GM18907 (cell line): ENCODE measurements around the gene ANKUB1.

Experiments
- ATAC-seq: cut with Tn5 transposase; IDR thresholded peaks from one replicate; pipeline ENCODE4 v1.9.1; 2021; ENCODE audit warnings: mild to moderate bottlenecking, moderate library complexity; ENCODE audit not compliant: unreplicated experiment

ANKUB1 gene

GRCh38 chr3:149810846-149811245 is 18.5 kb upstream of the ANKUB1 start:
- no peak for ATAC-seq

- no peak for ATAC-seq
Observed at GRCh38 chr3:149809699-149810098, 17.3 kb upstream of the ANKUB1 start.

DNA sequence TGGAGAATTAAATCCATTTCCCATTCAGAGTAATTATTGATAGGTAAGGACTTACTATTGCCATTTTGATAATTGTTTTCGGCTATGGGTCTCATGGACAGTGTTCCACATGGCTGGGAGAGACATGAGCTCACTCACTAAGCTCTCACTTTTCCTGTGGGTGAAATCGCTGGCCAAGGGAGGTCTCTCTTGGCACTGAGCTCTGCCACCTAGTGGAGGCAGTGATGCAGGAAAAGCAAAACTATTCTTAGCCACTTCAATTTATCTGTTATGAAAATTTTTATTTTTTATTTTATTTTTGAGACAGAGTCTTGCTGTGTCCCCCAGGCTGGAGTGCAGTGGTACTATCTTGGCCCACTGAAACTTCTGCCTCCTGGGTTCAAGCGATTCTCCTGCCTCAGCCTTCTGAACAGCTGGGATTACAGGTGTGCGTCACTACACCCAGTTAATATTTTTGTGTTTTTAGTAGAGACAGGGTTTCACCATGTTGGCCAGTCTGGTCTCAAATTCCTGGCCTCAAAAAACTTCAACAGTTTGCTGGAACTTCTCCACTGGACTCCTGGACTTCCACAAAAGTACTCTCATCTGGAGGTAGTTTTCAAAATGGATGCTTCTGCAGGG is 16.0 kb upstream of the ANKUB1 start:
- no peak for ATAC-seq

- ATAC-seq, result no peak
Observed at GRCh38 chr3:149806171-149806778, 13.9 kb upstream of the ANKUB1 start.

GRCh38 chr3:149801639-149802038 is 9.3 kb upstream of the ANKUB1 start:
- no peak for ATAC-seq

GRCh38 chr3:149801195-149801594 is 8.8 kb upstream of the ANKUB1 start:
- no peak for ATAC-seq

DNA sequence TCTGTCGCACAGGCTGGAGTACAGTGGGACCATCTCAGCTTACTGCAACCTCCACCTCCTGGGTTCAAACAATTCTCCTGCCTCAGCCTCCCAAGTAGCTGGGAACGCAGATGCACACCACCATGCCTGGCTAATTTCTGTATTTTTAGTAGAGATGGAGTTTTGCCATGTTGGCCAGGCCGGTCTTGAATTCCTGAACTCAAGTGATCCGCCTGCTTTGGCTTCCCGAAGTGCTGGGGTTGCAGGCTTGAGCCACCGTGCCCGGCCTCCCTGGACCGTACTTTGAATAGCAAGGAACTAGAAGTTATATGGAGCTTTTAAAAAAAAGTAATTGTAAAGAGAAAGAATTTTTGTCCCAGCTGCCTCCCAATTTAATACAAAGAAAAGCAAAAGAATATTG is 8.3 kb upstream of the ANKUB1 start:
- ATAC-seq, result no peak

GRCh38 chr3:149796026-149796425 is 3.7 kb upstream of the ANKUB1 start:
- ATAC-seq, result no peak

DNA sequence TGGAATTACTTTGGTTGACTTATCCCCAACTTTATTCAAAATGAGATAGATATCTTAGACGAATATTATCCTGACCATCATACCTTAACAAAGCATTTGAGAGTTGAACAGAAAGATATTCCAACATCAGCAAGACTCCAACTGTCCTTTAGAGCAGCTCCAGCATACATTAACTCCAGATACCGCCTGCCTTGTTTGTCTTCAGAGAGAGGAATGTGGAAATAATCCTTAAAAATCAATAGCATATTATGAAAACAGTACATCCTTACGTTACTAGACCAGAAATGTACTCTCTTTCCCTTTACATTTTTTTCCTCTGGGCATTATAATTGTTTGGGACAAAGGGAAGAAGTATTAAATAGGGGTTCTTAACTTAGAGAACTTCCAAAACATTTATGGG is 1.7 kb downstream of the ANKUB1 start:
- ATAC-seq, result no peak

DNA sequence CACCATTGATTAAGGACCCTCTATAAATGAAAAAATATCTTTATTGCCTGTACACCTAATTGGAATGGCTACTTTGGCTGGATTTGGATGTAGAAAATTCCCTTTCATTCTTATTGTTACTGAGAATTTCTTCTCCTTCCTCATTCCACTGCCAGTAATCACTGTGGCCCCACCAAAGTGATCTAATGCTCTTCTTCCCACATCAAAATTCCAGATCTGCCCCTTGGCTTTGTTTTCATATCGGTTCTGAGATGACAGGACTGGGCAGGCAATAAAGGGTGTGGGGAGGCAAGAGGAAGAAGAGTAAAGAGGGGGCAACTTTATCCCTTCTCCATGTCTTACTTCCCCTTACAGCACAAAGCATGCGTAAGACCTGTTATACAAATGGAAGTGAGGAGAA is 2.1 kb downstream of the ANKUB1 start:
- no peak for ATAC-seq

DNA sequence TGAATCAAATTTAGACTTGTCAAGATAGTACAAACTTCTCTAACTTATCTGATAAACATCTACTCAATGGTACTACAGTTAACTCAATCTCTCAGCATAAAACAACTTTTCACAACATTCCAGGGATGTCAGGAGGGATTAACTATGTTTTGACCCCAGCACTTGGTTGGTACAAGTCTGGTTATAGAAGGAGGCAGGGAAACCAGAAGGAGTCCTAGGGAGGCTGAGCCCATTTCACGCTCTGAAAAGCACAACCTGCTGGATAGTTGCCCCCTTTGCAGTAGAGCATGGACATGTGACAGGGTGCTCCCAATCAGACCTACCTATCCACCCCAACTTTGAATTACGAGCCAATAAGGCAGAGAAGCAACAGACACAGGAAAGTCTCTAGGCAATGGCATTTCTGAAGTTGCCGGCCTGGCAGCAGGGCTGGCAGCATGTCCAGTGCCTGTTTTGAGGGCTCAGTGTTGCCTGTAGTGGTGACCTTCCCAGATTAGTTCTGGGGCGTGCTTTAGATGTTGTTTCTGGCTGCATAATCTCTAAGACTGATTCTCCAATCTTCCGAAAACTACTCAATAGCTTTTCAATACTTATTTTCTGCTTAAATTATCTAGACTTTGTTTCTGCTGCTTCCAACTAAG is 8.2 kb downstream of the ANKUB1 start:
- no peak for ATAC-seq

DNA sequence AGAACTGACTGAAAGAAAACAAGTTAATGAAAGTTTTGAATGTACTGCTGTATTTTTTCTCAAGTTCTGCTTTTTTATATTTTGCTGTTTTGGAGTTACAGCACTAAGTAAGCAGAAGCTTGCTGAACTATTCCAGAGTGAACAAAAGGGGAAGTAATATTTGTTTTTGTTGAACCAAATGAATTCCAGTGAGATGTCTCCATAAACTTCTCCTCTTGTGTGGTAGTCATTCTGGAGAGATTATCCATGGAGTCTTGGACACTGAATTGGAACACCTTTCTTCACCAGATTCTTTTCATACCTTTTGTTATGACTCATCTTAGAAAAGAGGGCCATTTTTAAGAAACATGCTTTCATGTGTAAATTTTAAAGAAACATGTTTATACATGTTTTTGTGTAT is 8.8 kb downstream of the ANKUB1 start:
- ATAC-seq, result no peak

DNA sequence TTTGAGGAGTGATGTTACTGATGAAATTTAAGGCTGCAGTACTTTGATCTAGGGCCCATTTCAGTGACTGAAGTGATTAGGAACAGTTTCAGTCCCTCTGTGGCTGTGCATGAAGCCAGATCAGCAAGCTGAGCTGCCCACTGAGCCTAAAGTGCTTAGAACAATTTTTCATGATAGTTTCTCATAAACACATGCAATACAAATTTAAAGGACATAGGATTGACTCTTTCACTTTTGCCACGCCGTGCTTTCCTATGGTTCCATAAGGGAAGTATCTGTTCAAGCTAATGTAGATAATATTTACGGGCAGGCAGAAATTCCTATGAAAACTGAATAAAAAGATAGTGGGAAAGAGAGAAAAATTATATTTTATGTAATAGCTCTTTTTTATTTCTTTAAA is 10.6 kb downstream of the ANKUB1 start:
- ATAC-seq, result no peak

DNA sequence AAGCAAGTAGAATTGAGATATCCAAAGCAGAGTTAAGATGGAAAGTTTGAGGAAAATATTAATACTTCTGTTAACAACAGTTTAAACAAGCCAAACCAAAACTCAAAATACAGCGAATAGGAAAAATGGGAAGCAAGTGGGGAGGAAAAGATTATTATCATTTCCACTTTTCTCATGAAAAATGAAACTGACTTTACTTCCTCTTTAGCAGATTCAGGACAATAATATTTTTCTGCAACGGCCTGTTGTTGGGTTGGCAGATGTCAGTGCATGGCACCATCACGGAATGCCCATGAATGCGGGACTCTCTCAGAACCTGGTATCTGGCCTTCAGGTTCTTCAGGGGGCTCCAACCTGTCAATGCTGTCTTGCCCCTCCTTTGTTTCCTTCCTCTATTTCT is 11.1 kb downstream of the ANKUB1 start:
- ATAC-seq, result peak; percentile 49

DNA sequence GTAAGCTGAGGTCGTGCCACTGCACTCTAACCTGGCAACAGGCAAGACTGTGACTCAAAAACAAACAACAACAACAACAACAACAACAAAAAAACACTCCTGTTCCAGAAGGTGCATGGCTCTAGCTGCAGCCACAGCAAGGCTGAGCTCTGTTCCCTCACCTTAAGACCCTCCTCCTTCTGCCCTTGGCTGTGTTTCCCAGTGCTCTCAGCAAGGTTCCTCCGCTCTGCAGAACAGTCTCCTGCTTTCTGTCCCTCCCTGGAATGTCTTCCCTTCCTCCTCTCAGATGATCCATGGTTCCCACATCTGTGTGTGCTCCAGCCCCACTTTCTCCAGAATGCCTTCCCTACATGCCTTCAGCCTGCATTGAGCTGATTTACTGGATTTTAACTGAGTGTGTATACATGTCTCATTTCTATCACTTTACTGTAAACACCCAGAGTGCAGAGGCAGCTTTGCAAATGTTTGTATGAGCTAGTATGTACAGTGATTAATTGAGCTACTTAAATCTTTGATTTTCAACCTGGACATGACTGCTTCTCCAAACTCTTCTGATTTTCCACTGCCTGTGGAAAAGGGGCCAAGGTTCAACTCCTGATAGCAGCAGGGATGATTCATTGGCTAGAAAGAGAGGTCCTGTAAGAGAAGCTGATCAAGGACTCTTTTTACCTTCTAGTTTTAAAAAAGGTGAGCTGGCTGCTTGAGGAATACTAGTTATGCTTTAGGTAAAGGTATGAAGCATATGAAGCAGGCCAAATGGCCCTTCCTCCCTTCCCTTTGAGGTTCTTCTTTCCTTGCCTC is 14.7 kb downstream of the ANKUB1 start:
- ATAC-seq, result no peak

DNA sequence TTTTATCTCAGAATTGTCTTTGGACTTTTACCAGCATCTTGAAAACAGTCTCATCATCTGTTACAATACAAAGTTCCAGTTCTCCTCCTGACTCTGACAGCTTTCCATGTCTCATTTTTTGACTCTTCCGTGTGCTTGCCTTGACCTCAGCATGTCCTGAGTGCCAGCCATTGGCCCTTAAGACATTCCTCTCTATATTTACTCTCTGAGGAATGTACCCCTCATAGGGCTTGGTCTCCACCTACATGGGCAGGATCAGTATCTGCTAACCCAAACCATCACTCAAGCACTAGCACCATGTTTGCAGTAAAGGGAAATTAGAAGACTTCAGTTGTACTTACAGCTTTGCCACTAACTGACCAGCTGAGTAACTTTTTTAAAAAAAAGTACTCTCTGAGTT is 16.2 kb downstream of the ANKUB1 start:
- no peak for ATAC-seq

DNA sequence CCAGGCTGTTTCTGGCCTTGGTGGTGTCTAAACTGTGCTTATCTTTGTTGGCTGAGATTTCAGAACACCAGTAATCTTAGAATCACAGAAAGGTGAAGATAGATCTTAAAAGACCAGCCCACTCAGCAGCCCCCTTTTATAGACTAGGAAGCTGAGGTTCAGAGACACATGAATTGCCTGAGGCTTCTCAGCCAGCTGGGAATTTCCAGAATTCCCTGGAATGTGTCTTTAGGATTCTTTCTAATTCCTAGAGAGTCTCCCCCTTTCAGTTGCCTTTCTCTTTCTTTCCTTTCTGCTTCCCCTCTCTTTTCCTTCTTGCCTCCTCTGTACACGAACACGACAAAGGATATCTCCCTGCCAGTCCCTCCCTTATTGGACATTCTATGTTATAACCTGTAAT is 19.5 kb downstream of the ANKUB1 start:
- no peak for ATAC-seq

- peak; percentile 67 for ATAC-seq
Observed at GRCh38 chr3:149771652-149772271, 20.6 kb downstream of the ANKUB1 start.

- no peak for ATAC-seq
Observed at GRCh38 chr3:149770246-149770645, 22.1 kb downstream of the ANKUB1 start.

- ATAC-seq, result no peak
Observed at GRCh38 chr3:149768704-149769103, 23.6 kb downstream of the ANKUB1 start.

DNA sequence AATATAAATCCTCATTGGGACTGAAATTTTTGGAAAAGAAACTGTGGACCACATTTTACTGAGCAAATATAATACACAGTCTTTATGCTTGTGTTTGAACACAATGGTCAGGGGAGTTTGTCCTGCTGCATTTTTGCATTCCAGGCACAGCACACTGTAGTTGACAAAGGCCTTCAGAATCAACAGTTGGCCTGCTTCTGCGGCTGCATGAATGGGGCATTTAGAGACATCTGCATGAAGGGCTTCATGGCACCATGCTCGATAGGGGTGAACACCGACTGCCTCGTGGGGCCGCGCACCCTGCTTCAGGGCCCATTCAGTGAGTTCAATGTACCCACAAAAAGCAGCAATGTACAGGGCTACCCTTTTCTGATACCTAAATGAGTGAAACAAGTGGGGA is 24.6 kb downstream of the ANKUB1 start:
- ATAC-seq, result no peak
